SK-N-MC (cell line): ENCODE results near the gene MTUS2.

Experiments used
- FOXP2 ChIP-seq: optimal IDR thresholded peaks from 2 replicates; pipeline ENCODE3; 2011; ENCODE audit warnings: mild to moderate bottlenecking, moderate library complexity; ENCODE audit not compliant: insufficient read depth; ENCODE audit errors: extremely low read length, control extremely low read depth
- POLR2AphosphoS5 ChIP-seq: IDR thresholded peaks from 2 replicates; pipeline ENCODE4 v1.6.1; 2012; ENCODE audit warnings: mild to moderate bottlenecking, low read depth, low read length, borderline replicate concordance

DNA sequence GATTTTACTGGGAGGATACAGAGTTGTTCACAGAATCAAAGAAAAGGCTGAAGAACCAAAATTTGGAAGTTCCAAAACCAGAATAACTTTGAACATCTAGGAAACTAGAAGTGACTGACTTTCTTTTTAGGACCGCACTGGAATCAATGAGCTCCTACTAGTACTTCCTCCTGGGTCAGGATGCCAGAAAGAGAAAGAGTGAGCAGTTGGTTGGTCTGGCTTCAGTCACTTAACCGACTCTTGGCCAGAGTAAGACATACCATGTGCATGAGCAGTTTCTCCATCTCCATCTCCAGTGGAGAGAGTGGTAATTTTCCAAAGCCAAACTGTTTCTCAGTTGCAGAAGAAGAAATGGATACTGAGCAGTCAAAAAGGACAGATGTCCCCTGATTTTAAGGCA, 27.1 kb upstream of the MTUS2 start:
- TF ChIP-seq FOXP2: no peak
- no peak for TF ChIP-seq POLR2AphosphoS5
